Stimulated activated naive CD8-positive, alpha-beta T cell treated with anti-CD3 and anti-CD28 coated beads, Interleukin-15, Interleukin-2, amounts not matched to agents 100 ng/mL and 50 ng/mL, for 24 hours (primary cell): Measurements from ENCODE around the gene ALS2CL.

Experiments used
- H3K27ac Mint-ChIP-seq: one replicate; pipeline ENCODE4 v1.8.0; 2021; ENCODE audit warnings: mild to moderate bottlenecking, mixed read lengths
- H3K27me3 Mint-ChIP-seq: one replicate; pipeline ENCODE4 v1.8.0; 2021; ENCODE audit warnings: mixed read lengths
- H3K36me3 Mint-ChIP-seq: one replicate; pipeline ENCODE4 v1.8.0; 2021; ENCODE audit warnings: low read depth, mixed read lengths
- H3K4me1 Mint-ChIP-seq: one replicate; pipeline ENCODE4 v1.8.0; 2021; ENCODE audit warnings: low read depth, mixed read lengths
- H3K4me3 Mint-ChIP-seq: one replicate; pipeline ENCODE4 v1.8.0; 2021; ENCODE audit warnings: mild to moderate bottlenecking, mixed read lengths
- H3K9me3 Mint-ChIP-seq: one replicate; pipeline ENCODE4 v1.8.0; 2021; ENCODE audit warnings: mixed read lengths

Gene ALS2CL

DNA sequence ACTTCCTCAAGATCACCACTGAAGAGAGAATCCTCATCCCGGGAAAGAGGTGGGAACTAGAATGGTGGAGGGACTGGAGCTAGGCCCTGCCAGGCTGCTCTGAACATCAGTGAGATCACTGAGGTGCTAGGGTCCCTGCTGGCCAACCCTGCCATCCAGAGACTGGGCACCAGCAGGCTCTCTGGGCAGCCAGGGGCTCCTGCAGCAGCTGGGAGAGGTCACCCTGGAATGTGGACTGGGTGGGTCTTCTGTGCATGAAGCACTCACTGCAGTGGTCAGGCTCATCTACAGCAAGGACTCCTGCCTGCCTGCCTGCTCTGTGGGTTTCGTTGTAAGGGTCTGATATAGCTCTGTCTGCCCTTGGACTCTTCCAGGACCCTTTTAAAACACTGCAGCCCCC, 24.9 kb downstream of the ALS2CL start:
- Mint-ChIP-seq H3K4me1 (no peaks in the 10 kb centered on the region), H3K27ac (no peak overlapping the region), H3K9me3 (no peaks in the 10 kb centered on the region), H3K36me3 (no peaks in the 10 kb centered on the region), H3K27me3 (no peaks in the 10 kb centered on the region), H3K4me3 (no peak overlapping the region)

DNA sequence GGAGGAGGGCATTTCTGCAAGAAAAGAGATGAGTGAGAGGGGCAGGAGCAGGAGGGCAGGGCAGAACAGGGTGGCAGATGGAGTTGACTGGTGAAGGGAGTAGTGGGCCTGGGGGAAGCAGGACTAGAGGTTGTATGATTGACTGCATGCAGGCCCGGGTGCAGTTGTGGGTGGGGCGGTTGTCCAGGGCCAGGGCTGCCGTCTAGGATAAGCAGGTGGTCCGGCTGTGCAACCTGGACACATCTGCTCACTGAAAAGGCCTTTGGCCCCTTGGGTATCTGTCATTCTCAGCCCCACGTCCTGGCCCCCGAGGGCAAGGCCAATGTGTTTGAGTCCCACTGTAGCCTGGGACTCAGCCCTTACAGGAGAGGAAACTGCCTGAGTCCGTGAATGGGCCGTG, 25.4 kb downstream of the ALS2CL start:
- H3K4me3 Mint-ChIP-seq: no peak overlapping the region

DNA sequence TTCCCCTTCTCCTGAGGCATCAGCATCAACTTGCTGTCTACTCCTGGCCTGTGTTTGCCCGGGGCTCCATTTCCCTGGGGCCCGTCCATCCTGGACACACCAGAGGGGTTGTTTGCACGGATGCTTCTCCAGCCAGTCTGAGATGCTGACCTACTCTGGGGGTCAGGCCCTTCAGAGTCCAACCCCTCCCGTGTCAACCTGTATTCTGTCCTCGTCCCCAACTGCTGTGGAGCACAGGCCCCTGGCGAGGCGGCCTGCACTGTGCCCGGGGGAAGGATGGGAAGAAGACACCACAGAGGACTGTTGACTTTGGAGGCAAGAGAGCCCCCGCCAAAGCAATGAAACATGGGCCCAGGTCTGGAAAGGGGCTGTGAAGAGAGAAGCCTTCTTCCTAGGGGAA, 25.8 kb downstream of the ALS2CL start:
- Mint-ChIP-seq H3K27ac (no peak overlapping the region), H3K4me3 (no peak overlapping the region), H3K4me1 (no peaks in the 10 kb centered on the region), H3K27me3 (no peaks in the 10 kb centered on the region), H3K36me3 (no peaks in the 10 kb centered on the region), H3K9me3 (no peaks in the 10 kb centered on the region)

More for the DNA sequence above, 25.4 kb downstream of the ALS2CL start:
- no peaks in the 10 kb centered on the region for H3K36me3 Mint-ChIP-seq
- H3K27ac Mint-ChIP-seq: peak overlapping the region; percentile 63
- H3K27me3 Mint-ChIP-seq: no peaks in the 10 kb centered on the region
- H3K4me1 Mint-ChIP-seq: no peaks in the 10 kb centered on the region
- H3K9me3 Mint-ChIP-seq: no peaks in the 10 kb centered on the region

DNA sequence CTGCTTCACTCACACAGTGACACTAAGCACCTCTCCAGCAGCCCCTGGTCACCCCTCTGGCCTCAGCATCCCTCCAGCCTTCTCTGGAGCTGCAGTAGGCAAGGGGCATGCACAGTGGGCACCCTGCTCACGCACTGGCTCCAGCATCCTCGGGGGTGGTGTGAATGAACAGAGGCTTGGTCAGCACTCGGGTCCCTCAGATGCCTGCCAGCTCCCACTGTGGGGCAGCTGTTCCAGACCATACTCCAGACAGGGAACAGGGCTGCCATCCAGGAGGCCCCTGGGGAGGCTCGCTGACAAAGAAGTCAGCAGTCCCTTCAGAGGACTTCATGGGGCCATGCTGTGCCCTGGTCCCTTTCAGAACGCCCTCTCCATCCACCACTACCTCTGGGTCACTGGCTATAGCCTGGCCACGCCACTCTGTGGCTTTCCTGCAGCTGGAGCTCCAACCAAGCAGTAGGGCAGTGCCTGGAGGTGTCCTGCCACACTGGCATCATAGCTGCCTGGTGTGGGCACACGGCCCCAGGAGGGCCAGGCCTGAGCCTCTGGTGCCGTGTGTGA, 26.3 kb downstream of the ALS2CL start:
- Mint-ChIP-seq H3K27me3 (no peaks in the 10 kb centered on the region), H3K4me1 (no peaks in the 10 kb centered on the region), H3K36me3 (no peaks in the 10 kb centered on the region), H3K4me3 (no peak overlapping the region), H3K27ac (no peak overlapping the region), H3K9me3 (no peaks in the 10 kb centered on the region)

DNA sequence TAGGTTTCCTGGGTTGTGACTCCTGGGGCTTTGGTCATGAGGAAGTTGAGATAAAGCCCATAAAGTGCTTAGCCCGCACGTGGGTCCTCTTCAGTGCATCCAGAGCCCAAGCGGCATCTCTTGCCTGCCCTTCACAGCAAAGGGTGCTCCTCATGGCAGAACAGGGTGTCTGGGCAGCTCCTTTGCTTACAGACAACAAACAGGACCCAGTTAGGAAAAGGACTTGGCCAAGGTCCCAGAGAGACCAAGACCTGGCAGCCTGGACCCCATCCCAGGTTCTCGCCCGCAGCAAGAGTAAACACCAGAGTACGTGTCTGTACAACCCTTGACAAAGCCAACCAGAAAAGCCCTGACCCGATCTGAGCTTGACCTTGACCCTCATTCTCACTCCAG, 27.0 kb downstream of the ALS2CL start:
- Mint-ChIP-seq H3K4me3 (no peak overlapping the region), H3K27me3 (no peaks in the 10 kb centered on the region), H3K9me3 (no peaks in the 10 kb centered on the region), H3K27ac (no peak overlapping the region), H3K36me3 (no peaks in the 10 kb centered on the region), H3K4me1 (no peaks in the 10 kb centered on the region)

DNA sequence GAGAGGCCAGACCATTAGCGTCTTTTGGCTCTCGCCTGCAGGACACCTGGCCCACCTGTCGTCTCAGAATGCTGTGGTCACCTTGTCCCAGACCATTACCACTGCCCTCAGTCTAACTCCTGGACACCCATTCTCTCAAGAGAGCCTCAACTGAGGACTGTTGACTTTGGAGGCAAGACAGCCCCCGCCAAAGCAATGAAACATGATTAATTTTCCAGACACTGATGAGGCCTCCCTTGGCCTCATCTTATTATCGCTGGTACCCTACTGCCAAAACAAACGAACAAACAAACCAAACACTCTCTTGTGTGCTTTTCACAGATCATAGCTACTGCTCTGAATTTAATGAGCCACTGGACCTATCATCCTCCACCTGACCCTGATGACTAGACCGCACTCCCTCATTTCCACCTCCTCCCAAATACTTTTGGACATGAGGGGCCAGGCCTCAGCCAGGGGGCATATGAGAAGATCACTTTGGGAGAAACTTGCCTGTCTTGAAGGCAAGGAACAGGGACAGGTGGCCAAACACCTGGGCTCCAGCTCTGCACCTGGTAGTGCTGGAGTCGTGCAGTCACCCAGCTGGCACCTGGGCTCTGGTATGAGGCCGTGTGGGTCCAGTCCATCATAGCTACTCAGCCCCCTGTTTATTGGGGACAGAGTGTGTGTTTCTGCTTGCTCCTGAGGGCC, 27.6 kb downstream of the ALS2CL start:
- Mint-ChIP-seq H3K4me3 (no peak overlapping the region), H3K4me1 (no peaks in the 10 kb centered on the region), H3K36me3 (no peaks in the 10 kb centered on the region), H3K9me3 (no peaks in the 10 kb centered on the region), H3K27ac (no peak overlapping the region), H3K27me3 (no peaks in the 10 kb centered on the region)

DNA sequence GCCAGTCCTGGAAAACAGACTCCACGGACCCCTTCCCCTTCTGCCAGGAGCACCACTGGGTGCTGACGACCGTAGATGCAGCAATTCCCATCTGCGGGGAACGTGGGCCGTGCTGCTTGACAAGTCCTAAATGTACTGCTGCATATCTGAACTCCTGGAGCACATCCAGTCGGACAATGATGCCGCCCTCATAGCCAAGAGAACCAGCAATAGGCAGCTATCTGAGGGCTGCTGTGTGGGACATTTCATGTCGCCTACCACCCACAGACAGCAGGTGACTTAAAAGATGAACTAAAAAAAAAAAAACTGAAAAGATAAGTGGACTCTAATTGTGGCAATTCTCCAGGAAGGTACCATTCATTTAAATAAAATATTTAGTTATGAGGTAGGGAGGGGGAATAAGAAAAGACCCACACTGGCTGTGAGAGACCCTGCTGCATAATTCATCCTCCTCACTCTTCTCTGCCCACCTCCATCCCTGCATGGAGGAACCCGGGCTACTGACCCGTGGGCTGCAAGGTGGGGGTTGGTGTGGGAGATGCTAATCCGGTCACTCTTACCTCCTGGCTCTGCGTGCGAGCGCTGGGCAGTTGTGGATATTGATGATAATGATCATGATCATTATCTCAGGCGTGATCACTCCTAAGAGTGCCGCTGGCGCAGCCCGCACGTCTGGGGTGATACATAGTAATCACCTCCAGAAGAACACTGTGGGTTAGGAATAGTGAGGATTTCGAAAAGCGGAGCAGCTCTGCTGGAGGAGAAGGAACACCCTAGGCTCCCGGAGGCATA, 28.3 kb downstream of the ALS2CL start:
- H3K9me3 Mint-ChIP-seq: no peaks in the 10 kb centered on the region
- H3K36me3 Mint-ChIP-seq: no peaks in the 10 kb centered on the region
- H3K4me1 Mint-ChIP-seq: no peaks in the 10 kb centered on the region
- H3K4me3 Mint-ChIP-seq: no peak overlapping the region
- H3K27ac Mint-ChIP-seq: no peak overlapping the region
- H3K27me3 Mint-ChIP-seq: no peaks in the 10 kb centered on the region

DNA sequence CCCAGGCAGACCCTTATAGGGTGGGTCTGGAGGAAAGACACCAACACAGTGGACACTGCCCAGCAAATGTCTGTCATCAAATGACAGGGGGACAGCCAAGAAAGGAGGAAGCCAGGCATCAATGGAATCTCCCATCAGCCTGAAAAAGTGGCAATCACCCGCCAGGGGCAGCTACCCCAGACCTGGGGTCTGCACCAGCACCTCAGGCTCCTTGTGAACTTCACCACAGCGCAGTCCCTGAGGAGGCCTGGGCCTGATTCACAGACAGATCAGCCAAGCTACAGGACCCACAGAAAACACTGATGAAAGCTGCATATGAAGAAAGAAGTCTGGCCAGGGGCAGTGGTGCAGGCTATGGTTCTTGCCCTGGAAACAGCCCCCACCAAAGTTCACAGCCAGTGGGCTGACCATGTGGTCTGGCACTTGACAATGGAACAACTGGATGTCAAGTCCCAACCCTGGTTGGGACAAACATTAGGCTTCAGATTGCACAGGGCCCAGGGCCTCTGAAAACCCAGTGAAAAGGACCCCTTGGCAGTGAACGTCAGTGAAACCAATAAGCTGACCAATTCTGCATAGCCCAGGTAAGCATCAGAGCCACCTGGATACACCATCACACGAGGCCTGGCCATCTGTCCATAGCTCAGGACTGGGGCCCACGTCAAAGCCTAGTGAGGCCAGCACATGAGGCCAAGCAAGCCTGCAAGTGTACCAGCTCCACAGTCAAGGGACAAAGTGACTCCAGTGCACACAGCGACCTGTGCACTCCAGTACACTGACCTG, 29.1 kb downstream of the ALS2CL start:
- H3K27me3 Mint-ChIP-seq: no peaks in the 10 kb centered on the region
- no peaks in the 10 kb centered on the region for H3K9me3 Mint-ChIP-seq
- H3K4me3 Mint-ChIP-seq: no peak overlapping the region
- H3K36me3 Mint-ChIP-seq: no peaks in the 10 kb centered on the region
- H3K4me1 Mint-ChIP-seq: no peaks in the 10 kb centered on the region
- no peak overlapping the region for H3K27ac Mint-ChIP-seq

DNA sequence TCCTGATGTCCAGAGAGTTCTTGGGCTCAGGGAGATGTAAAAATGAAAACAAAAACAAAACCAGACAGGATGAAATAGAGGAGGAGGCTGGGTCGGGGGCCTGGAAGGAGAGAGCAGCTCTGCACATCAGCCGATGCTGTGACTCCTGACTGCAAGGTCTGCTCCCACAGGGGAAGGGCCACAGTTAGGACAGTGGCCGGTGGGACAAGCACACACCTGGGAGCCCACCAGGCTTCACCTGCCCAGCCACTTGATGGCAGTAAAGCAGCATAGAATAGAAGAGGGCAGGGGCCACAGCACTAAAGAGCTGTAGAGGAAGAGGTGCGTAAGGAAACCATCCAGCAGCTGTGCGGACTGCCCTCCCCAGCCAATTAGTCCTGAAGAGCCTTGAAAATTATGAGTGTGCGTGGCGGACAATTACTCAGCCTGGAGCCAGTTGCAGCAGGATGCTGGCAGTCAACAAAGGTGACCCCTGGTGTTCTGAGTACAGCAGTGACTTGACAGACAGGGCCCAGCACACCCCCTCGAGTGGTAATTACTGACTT, 29.8 kb downstream of the ALS2CL start:
- Mint-ChIP-seq H3K36me3 (no peaks in the 10 kb centered on the region), H3K4me3 (no peak overlapping the region), H3K9me3 (no peaks in the 10 kb centered on the region), H3K4me1 (no peaks in the 10 kb centered on the region), H3K27ac (no peak overlapping the region), H3K27me3 (no peaks in the 10 kb centered on the region)

DNA sequence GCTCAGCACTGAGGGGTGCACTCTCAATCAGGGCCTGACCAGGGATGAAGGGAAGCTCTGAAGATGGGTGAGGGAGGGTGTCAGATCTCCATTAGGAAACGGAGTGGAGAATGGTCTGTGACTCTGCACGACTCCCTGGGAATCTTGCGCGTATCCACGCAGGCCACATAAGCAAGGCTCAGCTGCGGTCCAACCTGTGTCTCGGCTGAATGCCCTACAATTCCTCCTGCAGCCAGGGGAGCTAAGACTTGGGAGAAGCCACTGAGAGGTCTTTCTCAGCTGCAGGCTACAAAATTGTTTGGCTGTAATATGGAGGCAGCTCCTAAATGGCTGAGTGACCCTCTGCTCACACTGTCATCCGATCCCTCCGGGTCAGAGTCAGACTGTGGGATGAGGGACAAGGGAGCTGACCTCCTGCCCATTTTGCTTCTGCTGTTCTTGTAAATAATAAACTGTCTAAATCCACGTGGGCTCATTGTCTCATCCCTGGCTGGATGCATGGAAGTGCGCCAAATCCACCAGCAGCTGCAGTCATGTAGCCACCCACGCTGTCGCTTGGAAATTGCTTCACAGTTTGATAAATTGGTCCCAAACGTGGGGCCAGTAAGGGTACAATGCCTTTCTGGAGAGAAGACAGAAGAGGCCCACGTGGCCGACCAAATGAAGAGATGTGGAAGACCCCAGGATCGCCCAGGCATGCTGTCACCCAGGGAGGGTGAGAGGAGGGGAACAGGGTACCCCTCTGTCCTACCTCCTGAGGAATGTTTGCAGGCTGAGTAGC, 30.5 kb downstream of the ALS2CL start:
- Mint-ChIP-seq H3K9me3 (no peaks in the 10 kb centered on the region), H3K36me3 (no peaks in the 10 kb centered on the region), H3K27ac (no peak overlapping the region), H3K4me1 (no peaks in the 10 kb centered on the region), H3K27me3 (no peaks in the 10 kb centered on the region), H3K4me3 (no peak overlapping the region)

DNA sequence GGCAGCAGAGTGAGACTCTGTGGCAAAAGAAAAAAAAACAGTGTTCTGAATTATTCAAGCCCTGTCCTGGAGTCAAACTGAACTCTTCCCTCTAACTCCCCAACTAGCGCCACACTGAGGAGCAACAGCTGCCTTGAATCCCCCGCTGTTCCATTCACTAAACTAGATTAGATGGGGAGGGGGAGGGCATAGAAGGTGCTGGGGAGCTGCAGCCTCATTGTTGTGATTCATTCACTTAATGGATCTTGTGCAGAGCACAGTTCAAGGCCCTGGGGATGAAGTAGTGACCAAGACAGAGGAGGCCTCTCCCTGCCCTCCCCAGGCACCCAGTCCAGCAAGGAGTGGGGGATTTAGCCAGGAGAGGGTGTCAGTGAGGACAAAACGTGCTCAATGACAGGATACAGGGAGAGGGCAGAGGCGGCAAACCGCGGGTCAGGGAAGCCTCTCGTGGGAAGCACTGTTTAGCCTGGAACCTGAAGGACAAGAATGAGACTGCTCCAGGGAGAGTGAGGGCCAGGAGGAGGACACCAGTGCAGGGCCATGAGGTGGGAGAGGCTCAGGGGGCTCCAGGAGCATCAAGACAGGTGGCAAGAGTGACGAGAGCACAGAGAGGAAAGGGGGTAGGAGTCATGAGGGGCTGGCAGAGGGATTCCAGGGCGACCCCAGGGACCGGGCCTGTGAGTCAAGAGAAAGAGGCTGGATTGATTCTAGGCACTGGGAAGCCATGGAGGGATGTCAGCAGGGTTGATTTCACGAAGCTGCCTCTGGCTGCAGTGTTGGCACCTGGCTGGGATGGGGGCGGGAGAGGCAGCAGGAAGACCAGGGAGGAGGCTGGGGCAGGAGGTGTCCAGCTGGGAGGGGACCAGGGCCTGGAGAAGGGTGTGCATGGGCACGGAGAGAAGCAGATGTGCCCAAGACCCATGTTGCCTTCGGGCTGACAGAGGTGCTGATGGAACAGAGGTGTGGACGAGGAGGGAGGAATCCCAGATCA, 31.4 kb downstream of the ALS2CL start:
- Mint-ChIP-seq H3K4me3 (no peak overlapping the region), H3K4me1 (no peaks in the 10 kb centered on the region), H3K9me3 (no peaks in the 10 kb centered on the region), H3K27me3 (no peaks in the 10 kb centered on the region), H3K36me3 (no peaks in the 10 kb centered on the region), H3K27ac (no peak overlapping the region)

DNA sequence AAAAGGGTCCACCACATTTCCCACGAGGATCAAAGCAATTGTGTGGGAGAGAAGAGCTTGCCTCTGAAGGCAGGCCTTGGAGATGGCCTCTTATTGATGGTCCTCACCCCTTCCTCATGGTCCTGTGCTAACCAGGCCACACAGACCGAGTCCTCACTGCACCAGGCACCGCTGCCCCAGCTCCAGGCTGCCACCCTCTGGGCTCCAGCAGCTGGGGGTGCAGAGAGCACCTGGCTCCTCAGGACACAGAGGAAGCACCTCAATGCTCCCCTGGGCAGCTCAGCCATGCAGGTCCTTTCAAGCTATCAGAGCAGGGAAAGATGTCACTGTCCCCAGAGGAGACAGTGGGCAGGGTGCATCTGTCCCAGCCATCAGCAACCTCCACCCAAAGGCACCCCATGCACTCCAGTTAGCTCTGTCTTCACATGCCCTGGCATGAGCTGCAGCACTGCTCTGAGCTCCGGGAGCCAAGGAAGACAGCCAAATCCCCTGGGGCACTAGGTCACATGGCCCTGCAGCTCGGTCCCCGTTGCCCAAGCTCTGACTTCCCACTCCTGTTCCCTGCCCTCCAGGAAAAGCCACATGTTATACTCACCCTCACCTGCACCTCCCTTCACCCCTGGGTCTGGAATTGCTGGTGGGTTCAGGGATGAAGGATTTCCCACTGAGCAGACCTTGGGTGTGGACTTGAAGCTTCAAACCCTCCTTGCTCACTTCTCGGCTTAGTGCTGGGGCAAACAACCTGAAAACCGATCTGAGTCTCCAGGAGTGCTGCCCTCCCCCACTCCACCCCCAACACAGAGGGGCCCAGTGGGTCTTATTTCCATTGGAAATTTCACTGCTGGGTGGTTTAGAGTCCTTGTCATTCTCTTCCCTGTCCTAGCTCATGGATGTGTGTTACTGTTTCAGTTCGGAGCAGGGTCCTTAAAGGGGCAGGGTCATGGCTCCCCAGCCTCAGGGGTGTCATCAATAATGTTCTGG, 32.6 kb downstream of the ALS2CL start:
- no peaks in the 10 kb centered on the region for H3K36me3 Mint-ChIP-seq
- no peaks in the 10 kb centered on the region for H3K4me1 Mint-ChIP-seq
- H3K4me3 Mint-ChIP-seq: no peak overlapping the region
- no peaks in the 10 kb centered on the region for H3K9me3 Mint-ChIP-seq
- no peaks in the 10 kb centered on the region for H3K27me3 Mint-ChIP-seq
- H3K27ac Mint-ChIP-seq: no peak overlapping the region
